Measurements from ENCODE around the gene ADGRV1. TPM values are rescaled to one million over a fixed set of nuclear protein-coding genes. Genes with fewer than 3 reads are reported as not detected.

Gene ADGRV1
- total RNA-seq, 1 donor from 2014 or later = 0.99 TPM

- no peak for TF ChIP-seq CTCF (IDR thresholded peaks at IDR 0.05)
Measured at GRCh38 chr5:90983148-90983547, 424.6 kb downstream of the ADGRV1 start.

GRCh38 chr5:90983711-90984124, 425.1 kb downstream of the ADGRV1 start:
- Mint-ChIP-seq H3K4me3 (ENCODE audit: unreplicated experiment) (no peak overlapping the region), H3K36me3 (ENCODE audit: unreplicated experiment) (no peaks in the 10 kb centered on the region)

More at GRCh38 chr5:90983148-90983547, 424.6 kb downstream of the ADGRV1 start:
- no peaks in the 10 kb centered on the region for H3K36me3 Mint-ChIP-seq (ENCODE audit: unreplicated experiment)
- DNase-seq (ENCODE audit: extremely low spot score, unreplicated experiment) = no peak
- no peaks in the 10 kb centered on the region for H3K27me3 Mint-ChIP-seq (ENCODE audit: unreplicated experiment)
- H3K9me3 Mint-ChIP-seq (ENCODE audit: unreplicated experiment) = no peaks in the 10 kb centered on the region
- peaks cover 2% of the 10 kb centered on the region for H3K4me1 Mint-ChIP-seq (ENCODE audit: unreplicated experiment)
- no peak overlapping the region for H3K4me3 Mint-ChIP-seq (ENCODE audit: unreplicated experiment)
- H3K27ac Mint-ChIP-seq (ENCODE audit: unreplicated experiment) = no peak overlapping the region

GRCh38 chr5:90985341-90985740, 426.7 kb downstream of the ADGRV1 start:
- no peak for TF ChIP-seq CTCF (IDR thresholded peaks at IDR 0.05)
- H3K4me3 Mint-ChIP-seq (ENCODE audit: unreplicated experiment) = no peak overlapping the region
- DNase-seq (ENCODE audit: extremely low spot score, unreplicated experiment) = no peak
- H3K9me3 Mint-ChIP-seq (ENCODE audit: unreplicated experiment) = no peaks in the 10 kb centered on the region
- no peak overlapping the region for H3K27ac Mint-ChIP-seq (ENCODE audit: unreplicated experiment)
- H3K27me3 Mint-ChIP-seq (ENCODE audit: unreplicated experiment) = no peaks in the 10 kb centered on the region
- H3K36me3 Mint-ChIP-seq (ENCODE audit: unreplicated experiment) = no peaks in the 10 kb centered on the region
- H3K4me1 Mint-ChIP-seq (ENCODE audit: unreplicated experiment) = peaks cover 2% of the 10 kb centered on the region

More at GRCh38 chr5:90983711-90984124, 425.1 kb downstream of the ADGRV1 start:
- no peak for TF ChIP-seq CTCF (IDR thresholded peaks at IDR 0.05)
- Mint-ChIP-seq H3K9me3 (ENCODE audit: unreplicated experiment) (no peaks in the 10 kb centered on the region), H3K27me3 (ENCODE audit: unreplicated experiment) (no peaks in the 10 kb centered on the region), H3K27ac (ENCODE audit: unreplicated experiment) (no peak overlapping the region), H3K4me1 (ENCODE audit: unreplicated experiment) (peaks cover 2% of the 10 kb centered on the region)
- DNase-seq (ENCODE audit: extremely low spot score, unreplicated experiment) = no peak

GRCh38 chr5:90987726-90988125, 429.1 kb downstream of the ADGRV1 start:
- H3K36me3 Mint-ChIP-seq (ENCODE audit: unreplicated experiment) = no peaks in the 10 kb centered on the region
- no peaks in the 10 kb centered on the region for H3K27me3 Mint-ChIP-seq (ENCODE audit: unreplicated experiment)
- no peak for TF ChIP-seq CTCF (IDR thresholded peaks at IDR 0.05)
- H3K9me3 Mint-ChIP-seq (ENCODE audit: unreplicated experiment) = no peaks in the 10 kb centered on the region
- peaks cover 2% of the 10 kb centered on the region for H3K4me1 Mint-ChIP-seq (ENCODE audit: unreplicated experiment)
- H3K27ac Mint-ChIP-seq (ENCODE audit: unreplicated experiment) = no peak overlapping the region
- H3K4me3 Mint-ChIP-seq (ENCODE audit: unreplicated experiment) = no peak overlapping the region
- DNase-seq (ENCODE audit: extremely low spot score, unreplicated experiment) = no peak

- no peak overlapping the region for H3K4me3 Mint-ChIP-seq (ENCODE audit: unreplicated experiment)
- H3K36me3 Mint-ChIP-seq (ENCODE audit: unreplicated experiment) = no peaks in the 10 kb centered on the region
- no peak for TF ChIP-seq CTCF (IDR thresholded peaks at IDR 0.05)
- DNase-seq (ENCODE audit: extremely low spot score, unreplicated experiment) = no peak
- H3K27ac Mint-ChIP-seq (ENCODE audit: unreplicated experiment) = no peak overlapping the region
- H3K4me1 Mint-ChIP-seq (ENCODE audit: unreplicated experiment) = peaks cover 5% of the 10 kb centered on the region
- H3K9me3 Mint-ChIP-seq (ENCODE audit: unreplicated experiment) = peaks cover 11% of the 10 kb centered on the region
- no peaks in the 10 kb centered on the region for H3K27me3 Mint-ChIP-seq (ENCODE audit: unreplicated experiment)
Measured at GRCh38 chr5:90991201-90991600, 432.6 kb downstream of the ADGRV1 start.
